Hippocampal formation (tissue), 2 donors: ENCODE measurements around the gene C6.
"Not testable (repeated sequence)": the region's sequence is repeated elsewhere in the genome, so short reads cannot be mapped to it uniquely, and the experiment has no call there.

Experiments
- DNase-seq, 2 donors: peaks; one replicate each; lab custom pipeline; 2025; lab: John Stamatoyannopoulos, UW

Gene C6

DNA sequence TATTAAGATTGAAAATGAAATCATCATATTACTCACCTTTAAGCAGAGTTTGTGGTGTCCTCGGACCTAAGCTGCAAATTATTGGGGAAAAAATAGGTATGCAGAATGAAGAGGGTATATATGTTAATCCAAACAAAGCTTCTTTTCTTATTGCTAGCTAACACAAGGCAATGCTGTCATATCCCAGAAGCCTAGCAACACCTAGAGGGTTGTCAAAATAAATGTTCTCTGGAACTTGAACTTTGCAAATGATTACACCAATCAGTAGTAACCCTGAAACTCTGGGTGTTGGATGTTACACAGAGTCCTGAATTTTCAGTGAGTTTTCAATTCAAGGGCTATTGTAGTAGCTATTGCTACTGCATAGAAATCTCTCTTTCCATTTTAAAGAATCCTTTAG, at the start of gene C6:
TSS of gene C6 (minus strand) at position 193 of the 400 bp plus-strand sequence. CDS start 10,302 bp downstream, outside the sequence.
- DNase-seq, result no peak

DNA sequence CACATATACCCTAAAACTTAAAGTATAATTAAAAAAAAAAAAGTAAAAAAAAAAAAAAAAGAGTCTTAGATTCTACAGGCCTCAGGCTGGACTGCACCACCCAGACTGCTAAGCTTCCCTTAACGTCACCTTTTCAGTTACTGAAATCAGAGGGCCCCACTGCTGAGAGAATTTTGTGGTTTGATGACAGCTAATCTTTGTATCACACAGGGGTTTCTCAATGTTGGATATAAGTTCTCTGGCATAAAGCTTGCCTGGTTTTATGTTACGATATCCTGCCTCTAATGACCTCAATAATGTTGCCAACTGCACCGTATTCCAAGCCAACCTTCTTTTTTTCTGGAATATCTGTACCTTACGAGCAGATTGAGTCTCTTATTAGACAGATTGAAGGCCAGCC, 43.1 kb upstream of the C6 start:
- DNase-seq, result no peak

DNA sequence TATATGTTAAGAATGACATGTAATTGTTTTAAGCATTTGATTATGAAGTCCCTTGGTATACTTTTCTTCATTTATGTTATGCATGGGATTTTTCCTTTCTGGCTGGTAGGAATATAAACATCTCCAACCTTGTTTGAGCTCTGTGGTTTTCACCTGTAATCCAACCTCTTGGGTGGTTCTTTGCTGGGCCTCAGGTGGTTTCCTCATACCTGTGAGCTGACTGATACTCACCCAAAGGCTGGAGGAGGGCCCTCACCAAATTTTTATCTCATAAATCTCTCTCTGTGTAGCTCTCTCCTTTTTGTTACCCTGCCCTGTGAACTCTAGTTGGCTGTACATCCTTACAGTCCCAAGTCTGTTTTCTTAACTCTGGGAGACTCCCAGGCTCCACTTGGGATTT, 39.8 kb upstream of the C6 start:
- DNase-seq, result no peak

DNA sequence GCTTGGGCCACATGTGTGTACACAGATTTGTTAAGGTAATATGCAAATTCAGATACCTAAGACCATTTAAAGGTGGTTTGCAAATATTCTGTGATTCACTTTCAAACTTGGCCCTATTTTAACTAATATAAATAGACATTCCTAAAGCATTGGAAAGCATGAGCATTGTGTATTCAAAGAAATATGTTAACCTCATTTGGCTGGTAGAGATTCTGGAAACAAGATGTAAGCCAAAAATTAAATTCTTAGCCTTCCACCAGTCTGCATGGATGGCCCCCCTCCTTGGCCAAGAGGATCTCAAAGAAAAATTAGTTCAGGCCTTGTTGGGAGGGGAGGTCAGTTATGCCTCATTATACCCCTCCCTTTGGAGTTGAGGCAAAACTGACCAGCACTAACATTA, 38.7 kb upstream of the C6 start:
- DNase-seq, result no peak

DNA sequence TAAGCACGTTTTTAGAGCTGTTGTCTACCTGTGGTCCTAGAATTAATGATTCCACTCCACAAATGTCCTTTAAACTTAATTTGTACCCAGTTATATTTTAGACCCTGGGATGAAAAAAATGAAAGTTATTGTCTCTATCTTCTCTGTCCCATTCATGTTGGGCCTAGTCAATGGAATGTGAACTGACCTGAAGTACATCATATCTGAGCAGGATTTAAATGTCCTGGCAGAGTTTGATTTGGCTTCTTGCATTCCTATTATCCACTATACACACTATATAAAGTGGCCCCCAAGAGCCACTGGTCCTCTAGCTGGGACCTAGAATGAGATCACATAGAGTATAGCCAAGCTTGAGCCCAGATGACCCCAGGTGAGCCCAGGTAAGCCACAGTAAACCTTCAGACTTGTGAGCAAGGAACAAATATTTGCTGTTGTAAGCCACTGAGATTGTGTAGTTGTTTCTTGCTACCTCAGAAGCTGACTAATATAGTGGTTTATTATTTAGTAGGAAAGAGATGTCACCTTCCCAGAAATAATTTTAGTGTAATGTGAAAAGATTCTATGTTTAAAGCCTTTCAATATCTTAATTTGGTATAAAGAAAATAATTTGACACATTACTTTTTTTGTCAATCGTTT, 37.1 kb upstream of the C6 start:
- no peak for DNase-seq

DNA sequence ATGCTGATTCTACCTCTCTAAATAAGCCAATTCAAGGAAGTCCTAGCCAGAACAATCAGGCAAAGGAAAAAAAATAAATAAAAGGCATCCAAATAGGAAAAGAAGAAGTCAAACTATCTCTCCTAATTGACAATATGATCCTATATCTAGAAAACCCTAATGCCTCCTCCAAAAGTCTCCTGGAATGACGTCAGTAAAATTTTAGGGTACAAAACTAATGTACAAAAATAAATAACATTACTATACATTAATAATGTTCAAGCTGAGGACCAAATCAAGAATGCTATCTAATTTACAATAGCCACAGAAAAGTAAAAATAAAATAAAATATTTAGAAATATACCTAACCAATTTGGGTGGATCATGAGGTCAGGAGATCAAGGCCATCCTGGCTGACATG, 33.8 kb upstream of the C6 start:
- no peak for DNase-seq

DNA sequence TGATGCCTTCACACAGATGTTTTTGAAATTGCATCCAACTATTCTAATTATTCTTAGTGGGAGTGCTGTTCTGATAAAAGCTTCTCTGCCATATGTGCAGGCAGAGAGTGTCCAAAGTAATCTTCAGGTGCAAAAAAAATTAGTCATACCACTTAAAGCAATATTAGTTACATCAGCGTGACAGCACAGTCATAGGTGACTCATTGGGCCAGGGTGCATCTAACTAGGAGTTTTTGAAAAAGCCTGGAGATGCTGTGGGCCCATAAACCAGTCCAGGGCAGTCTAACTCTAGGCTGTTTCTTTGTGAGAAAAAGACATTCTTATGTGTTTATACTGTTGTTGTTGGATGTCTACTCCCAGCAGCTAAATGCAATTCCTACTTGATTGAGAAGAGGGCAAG, 33.0 kb upstream of the C6 start:
- no peak for DNase-seq

DNA sequence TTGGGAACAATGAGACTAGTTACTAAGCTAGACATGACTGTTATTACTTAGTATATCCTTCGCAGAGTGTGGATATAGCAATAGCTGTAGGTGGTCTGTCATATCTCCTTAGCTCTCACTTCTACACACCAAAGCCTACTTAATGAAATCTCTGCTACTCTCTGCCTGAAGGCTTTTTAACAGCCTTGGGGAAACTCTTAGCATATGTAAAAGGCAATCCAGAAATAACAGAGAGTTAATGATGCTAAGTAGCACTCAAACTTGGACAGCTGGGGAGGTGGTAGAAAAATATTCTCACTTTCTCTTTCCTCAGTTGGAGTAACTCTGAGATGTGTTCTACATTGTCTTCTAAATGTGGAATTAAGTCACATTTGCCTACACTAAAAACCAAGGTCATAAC, 30.2 kb upstream of the C6 start:
- no peak for DNase-seq

DNA sequence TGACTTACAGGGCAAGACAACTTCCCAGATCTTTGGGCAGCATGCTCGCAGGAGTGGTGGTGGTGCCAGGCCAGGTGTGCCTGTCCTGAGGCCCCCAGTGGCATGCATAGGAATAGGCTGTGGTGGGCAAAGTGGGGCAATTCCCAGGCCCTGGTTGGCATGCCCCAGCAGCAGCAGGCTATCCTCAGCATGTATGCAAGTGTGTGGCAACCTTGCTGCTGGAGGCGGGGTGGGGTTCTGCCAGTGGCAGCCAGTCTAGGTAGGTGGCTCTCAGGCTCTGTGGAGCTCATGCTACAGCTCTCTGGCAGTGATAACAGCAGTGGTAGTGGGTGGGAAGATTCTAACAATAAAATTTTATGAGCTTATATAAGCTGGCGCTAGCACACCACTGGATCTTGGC, 27.7 kb upstream of the C6 start:
- no peak for DNase-seq

DNA sequence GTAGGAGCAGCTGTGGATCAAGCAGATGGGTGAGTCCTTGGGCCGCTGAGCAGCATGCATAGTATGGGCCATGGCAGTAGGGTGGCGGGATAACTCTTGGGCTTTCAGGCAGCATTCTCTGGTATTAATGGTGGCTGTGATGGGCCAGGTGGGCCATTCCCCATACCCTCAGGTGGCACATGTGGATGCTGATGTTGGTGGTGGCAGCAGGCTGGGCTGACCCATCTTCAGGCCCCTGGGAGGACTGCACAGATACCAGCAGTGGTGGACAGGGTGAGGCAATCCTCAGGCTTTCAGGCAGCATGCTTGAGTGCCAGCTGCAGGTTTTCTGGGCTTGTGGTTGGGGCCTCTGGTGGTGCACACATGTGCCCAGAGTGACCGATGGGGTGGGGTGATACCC, 27.1 kb upstream of the C6 start:
- DNase-seq, result no peak

DNA sequence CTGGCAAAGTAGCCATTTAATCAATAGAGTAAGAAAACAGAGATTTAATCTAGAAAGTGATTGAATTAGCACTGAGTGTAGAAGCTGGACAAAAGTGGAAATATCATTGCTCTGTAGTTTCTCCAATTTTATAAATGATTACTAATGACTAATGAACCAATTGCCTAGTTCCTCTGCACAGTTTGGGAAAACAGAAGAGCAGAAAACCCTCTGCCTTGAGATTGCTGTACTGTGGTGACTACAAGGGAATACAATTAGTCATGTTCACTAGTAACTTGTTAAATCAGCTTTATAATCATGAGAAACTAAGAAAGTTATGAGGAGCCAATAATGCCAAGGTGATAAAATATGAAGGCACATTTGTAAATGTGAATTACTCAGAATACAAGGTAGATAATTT, 21.1 kb upstream of the C6 start:
- no peak for DNase-seq

DNA sequence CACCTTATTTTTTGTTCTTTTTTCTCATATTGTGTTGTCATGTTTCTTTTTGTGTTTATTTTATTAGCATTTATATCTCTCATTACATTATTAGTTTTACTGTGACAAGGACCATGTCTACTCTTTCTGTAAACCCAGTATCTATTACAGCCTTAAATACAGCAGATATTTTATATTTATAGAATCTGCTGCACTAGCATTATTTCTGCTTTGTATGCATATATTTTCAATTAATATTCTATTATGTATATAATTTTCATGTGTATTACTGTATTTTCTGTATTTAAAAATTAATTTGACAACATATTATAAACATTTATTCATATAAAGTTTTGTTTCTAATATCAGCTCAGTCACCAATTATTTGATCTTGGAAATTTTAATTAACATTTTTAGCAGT, 19.5 kb upstream of the C6 start:
- DNase-seq, result no peak

DNA sequence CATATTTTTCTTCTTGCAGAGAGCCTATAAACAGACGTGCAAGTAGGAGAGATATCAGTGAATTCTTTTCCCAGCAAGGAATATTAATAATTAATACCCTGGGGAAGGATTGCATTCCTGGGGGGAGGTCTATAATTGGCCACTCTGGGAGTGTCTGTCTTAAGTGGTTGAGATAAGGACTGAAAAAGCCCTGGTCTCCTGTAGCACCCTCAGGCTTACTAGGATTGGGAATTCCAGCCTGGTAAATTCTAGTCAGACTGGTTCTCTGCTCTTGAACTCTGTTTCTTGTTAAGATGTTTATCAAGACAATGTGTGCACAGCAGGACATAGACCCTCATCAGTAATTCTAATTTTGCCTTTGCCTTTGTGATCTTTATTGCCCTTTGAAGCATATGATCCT, 16.9 kb upstream of the C6 start:
- DNase-seq, result not testable (repeated sequence)

DNA sequence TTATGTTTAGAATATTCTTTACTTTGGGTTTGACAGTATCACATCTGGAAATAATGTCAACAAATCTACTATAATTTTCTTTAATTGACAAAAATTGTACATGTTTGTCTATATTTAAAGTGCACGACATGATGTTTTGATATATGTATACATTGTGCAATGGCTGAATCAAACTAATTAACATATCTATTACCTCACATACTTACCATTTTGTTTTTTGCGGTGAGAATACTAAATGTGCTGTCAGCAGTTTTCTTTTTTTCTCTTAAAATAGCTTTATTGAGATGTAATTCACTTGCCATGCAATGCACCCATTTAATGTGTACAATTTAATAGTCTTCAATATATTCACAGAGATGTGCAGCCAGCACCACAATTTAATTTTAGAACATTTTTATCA, 10.6 kb upstream of the C6 start:
- no peak for DNase-seq

DNA sequence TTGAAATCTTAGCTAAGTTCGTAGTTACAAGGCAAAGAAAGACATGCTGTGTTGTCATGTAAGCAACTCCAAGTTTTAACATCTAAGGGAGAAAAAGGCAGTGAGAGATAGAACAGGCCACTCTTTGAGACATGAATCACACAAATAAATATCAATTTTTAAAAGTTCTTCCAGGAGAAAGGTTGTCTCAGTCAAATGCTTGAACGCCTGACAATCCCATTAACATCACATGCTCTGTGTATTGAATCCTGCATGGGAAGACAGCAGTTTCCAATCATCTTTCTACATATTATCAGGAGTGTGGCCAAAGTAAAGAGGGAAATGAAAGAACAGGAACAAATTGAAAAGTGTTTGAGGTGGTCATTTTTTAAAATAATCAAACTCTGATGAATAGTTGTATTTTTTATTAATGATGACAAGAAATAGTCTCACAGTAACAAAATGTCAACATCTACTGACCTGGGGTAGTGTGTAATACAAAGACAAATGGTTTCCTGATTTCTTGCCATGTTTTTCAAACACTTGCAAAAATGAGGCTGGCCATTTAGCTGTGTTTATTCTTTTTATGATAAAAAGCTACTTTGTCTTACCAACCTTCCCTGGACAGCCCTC, 6.4 kb upstream of the C6 start:
- DNase-seq, result no peak

DNA sequence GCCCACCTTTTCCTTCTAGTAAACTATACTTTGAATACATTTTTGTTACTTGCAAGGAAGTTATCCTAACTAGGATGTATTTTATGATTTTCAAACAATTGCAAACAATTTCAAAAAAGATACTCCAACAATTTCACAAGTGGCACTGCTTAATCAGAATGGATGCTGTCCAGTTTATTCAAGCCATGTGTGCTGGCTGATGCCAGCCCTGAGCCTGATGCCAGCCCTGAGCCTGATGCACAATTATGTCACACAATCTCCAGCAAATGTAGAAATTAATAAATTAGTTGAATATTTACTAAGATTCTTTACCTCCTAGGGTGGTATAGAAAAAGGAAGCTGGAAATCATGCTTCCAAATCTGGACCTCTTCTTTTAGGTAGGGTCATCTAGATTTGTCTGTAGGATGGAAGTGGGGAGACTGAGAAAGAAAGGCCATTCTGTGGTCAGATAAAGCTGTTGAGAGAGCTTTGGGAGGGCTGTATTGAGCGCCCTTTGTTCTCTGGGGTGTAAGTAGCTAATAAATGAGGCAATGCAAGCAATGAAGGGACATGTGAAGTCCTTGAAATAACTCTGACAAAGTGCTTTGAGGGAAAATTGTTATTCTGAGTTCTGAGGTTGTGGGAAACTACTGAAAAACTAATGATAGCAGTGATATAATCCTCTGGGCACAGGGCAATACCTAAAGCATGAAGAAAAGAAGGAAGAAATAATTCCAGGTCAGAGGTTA, 5.8 kb upstream of the C6 start:
- DNase-seq, result no peak

DNA sequence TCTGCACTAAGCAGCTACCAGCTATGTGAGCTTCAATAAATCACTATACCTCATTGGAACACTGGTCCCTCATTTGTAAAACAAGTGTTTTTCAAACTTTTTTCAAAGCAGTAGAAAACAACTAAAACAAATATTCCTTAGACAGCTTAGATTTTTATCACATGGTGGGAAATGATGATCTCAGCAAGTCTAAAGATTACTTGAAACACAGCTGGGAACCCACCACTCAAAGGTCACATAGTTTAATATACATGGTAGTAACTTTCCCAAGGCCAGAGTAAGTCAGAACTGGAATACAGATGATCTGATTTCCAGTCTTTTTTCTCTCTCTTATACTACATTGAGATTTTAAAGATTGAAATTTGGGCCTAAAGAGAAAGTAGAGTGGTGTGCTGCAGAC, 850 bp upstream of the C6 start:
- no peak for DNase-seq

DNA sequence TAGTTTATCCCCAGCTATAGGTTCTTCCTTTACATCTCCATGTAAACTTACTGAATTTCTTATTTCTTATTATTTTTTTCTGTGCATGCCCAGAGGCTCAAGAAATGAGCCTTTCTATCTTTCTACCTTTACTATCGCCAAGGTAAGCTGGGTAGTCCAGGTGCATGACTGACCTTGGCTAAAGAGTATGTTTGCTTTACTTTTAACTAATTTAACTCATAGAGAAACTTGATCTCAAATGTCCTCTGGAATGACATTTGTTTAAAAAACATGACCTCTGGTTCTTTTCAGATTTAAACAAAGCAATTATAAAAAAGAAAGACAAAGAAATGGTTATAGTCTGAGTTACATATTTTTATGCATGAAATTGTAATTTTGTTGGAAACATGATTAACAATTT, 397 bp downstream of the C6 start:
- DNase-seq, result no peak

DNA sequence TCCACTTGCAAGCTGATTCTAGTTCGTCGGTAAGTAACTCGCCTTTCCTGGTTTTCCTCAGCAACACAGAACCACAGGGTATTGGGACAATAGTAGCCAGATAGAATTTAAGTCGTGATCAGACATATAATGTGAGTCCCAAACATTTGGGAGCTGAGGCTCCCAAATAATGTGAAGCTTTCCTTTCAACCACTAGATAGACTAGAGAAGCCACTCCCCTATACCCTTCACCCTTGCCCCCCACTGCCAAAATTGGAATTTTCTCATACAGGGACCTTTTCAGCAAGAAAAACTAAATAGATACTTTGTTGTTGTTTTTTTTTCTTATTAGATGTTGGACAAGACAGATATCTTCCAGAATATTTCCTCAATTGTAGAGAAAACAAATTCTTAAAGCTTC, 1.9 kb downstream of the C6 start:
- DNase-seq, result no peak

DNA sequence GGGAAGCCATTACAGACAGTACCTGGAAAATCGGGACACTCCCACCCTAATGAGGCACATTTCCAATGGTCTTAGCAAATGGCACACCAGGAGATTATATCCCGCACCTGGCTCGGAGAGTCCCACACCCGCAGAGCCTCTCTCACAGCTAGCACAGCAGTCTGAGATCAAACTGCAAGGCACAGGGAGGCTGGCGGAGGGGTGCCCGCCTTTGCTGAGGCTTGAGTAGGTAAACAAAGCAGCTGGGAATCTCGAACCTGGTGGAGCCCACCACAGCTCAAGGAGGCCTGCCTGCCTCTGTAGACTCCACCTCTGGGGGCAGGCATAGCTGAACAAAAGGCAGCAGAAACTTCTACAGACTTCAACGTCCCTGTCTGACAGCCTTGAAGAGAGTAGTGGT, 7.9 kb downstream of the C6 start:
- DNase-seq, result not testable (repeated sequence)

DNA sequence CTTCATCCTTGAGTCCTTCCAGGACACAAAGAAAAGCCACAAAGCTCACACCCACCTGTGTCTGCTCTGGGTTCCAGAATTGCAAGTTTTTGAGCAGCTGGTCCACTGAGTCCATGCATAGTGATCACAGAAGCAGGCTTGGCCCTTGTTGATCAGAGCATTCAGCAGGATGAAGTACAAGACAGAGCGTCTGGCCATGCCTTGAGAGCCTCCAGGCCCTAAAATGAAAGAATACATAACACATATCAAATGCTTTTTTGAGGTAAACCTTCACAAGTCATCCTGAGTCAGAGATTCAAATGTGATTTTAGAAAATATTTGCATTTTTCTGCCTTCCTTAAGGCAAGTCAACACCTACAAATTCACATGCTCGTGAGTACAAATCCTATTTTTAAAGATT, 10.3 kb downstream of the C6 start:
- DNase-seq, result no peak

DNA sequence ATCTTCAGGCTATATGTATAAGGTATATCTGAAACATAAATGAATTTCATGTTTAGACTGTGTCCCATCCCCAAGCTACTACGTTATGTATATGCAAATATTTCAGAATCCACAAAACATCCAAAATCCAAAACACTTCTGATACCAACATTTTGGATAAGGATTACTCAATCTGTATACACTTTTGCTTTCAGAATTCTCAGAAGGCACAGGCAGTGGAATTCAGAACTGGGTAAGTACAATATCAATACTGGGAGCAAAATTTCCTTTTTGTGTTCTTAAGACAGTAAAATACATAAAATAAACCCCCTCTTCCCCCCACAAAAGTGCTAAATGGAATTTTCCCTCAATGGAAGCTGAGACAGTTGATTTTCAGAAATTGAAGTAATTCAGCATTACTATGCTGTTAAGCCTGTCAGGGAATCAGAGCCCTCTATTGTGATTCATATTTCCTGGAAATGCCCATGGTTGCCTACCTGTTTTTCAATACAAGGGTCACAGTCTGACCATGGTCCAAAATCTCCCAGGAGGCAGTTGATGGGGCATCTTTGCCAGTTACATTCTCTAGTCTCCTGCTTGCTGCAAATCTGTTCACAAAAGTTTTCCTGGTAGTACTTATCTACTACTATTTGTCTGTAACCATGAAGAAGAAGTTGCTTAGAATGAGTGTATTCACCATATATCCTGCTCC, 12.1 kb downstream of the C6 start:
- DNase-seq, result no peak

DNA sequence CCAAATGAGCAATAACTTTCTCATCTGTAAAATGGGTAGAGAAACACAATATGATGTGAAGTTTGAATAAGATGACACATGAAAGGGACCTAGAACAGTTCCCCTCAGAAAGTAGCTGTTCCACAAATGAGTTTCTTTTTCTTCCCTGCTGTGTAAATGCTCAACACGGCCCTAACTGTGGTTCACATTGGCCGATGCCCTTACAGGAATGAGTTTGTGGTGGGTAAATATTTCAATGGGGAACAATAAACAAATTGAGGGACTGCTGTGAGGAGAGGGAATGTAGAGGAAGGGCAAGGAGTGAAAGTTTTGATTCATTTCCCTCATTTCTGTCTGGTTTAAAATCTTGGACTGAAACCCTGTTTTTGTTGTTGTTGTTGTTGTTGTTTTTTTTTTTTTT, 12.8 kb downstream of the C6 start:
- no peak for DNase-seq
